Naive thymus-derived CD8-positive, alpha-beta T cell (primary cell): ENCODE data around the gene CCDC33. TPM values are rescaled to one million over a fixed set of nuclear protein-coding genes. Genes with fewer than 3 reads are reported as not detected.
"Not testable (repeated sequence)": the region's sequence is repeated elsewhere in the genome, so short reads cannot be mapped to it uniquely, and the experiment has no call there.

Source experiments
- ATAC-seq, 2 donors: fragments of 150-1000 bp; cut with Tn5 transposase in 1 of 2; sonication (Bioruptor Pico), chemical (Tn5 transposase) in 1 of 2; 1 replicate in 1 of 2; 2 replicates in 1 of 2; pipeline ENCODE4 v1.10.0; 2021; ENCODE audit warnings: mild to moderate bottlenecking in 2 of 2, moderate library complexity in 2 of 2
- POLR2A ChIA-PET: fragments of 350-600 bp; sonication (Branson Sonifier 250); formaldehyde crosslinking; loops from one replicate; lab custom pipeline; 2021; ENCODE audit warnings: antibody characterized with exemption; lab: Charles Lee
- DNase-seq, 10 donors: peaks; one replicate each; pipeline versions ENCODE4 v3.0.0 to v3.0.0-alpha.2; 2020 to 2022
- H3K27ac Mint-ChIP-seq, 10 donors: one replicate each; pipeline ENCODE4 v1.8.0; 2020 to 2022; ENCODE audit warnings: mild to moderate bottlenecking in 10 of 10, mixed read lengths in 10 of 10, moderate library complexity in 4 of 10, inconsistent platforms in 1 of 10
- H3K27me3 Mint-ChIP-seq, 5 donors: one replicate each; pipeline ENCODE4 v1.8.0; 2021 to 2022; ENCODE audit warnings: mixed read lengths in 5 of 5
- H3K36me3 Mint-ChIP-seq, 3 donors: one replicate each; pipeline ENCODE4 v1.8.0; 2020 to 2022; ENCODE audit warnings: mixed read lengths in 3 of 3, mild to moderate bottlenecking in 2 of 3, inconsistent platforms in 1 of 3
- H3K4me1 Mint-ChIP-seq, 4 donors: one replicate each; pipeline ENCODE4 v1.8.0; 2021 to 2022; ENCODE audit warnings: mixed read lengths in 4 of 4
- H3K4me3 Mint-ChIP-seq, 10 donors: one replicate each; pipeline ENCODE4 v1.8.0; 2020 to 2022; ENCODE audit warnings: mild to moderate bottlenecking in 10 of 10, mixed read lengths in 10 of 10, moderate library complexity in 6 of 10, inconsistent platforms in 1 of 10
- H3K9me3 Mint-ChIP-seq, 9 donors: one replicate each; pipeline ENCODE4 v1.8.0; 2020 to 2022; ENCODE audit warnings: mixed read lengths in 9 of 9, mild to moderate bottlenecking in 3 of 9, inconsistent platforms in 1 of 9, moderate library complexity in 1 of 9
- polyA plus RNA-seq, 3 donors: library from polyadenylated mRNA; unstranded; fragments of 300-500 nt; fragmentation: Illumina TruSeq; gene quantifications; one replicate each; pipeline ENCODE4 v1.2.3, GENCODE V29; 2021
- total RNA-seq, 8 experiments: library from RNA in 2 of 8; stranded (reverse) in 2 of 8; gene quantifications; one replicate each; pipeline ENCODE4 v1.2.3 and lab custom pipeline; 2021 to 2026

The CCDC33 gene
- total and polyA plus RNA-seq, 5 experiments from 2014 or later: not detected

GRCh38 chr15:74343127-74343796 is 107.1 kb downstream of the CCDC33 start:
- peaks cover 0 to 2% (median 0%) of the 10 kb centered on the region in 4 donors for H3K4me1 Mint-ChIP-seq
- POLR2A ChIA-PET: no interaction called here
- H3K36me3 Mint-ChIP-seq: no peaks in the 10 kb centered on the region
- peak in 1 of 10 donors; percentile 28 for DNase-seq
- no peak overlapping the region for H3K27ac Mint-ChIP-seq
- no peak for ATAC-seq
- H3K4me3 Mint-ChIP-seq: no peak overlapping the region
- H3K9me3 Mint-ChIP-seq: no peaks in the 10 kb centered on the region
- H3K27me3 Mint-ChIP-seq: peaks cover 0 to 5% (median 3%) of the 10 kb centered on the region in 5 donors

- H3K27ac Mint-ChIP-seq: no peak overlapping the region
- H3K4me1 Mint-ChIP-seq: peaks cover 0 to 2% (median 0%) of the 10 kb centered on the region in 4 donors
- POLR2A ChIA-PET: no interaction called here
- peaks cover 0 to 5% (median 3%) of the 10 kb centered on the region in 5 donors for H3K27me3 Mint-ChIP-seq
- no peaks in the 10 kb centered on the region for H3K36me3 Mint-ChIP-seq
- no peaks in the 10 kb centered on the region for H3K9me3 Mint-ChIP-seq
- ATAC-seq (no peak), DNase-seq (peak in 1 of 10 donors; percentile 16)
- no peak overlapping the region for H3K4me3 Mint-ChIP-seq
These were observed 107.6 kb downstream of the CCDC33 start for GRCh38 chr15:74343797-74344127.

GRCh38 chr15:74345051-74345450 is 108.9 kb downstream of the CCDC33 start:
- H3K36me3 Mint-ChIP-seq: no peaks in the 10 kb centered on the region
- H3K4me3 Mint-ChIP-seq: no peak overlapping the region
- DNase-seq (peak in 1 of 10 donors; percentile 56), ATAC-seq (no peak)
- H3K4me1 Mint-ChIP-seq: peaks cover 0 to 2% (median 0%) of the 10 kb centered on the region in 4 donors
- peaks cover 0 to 5% (median 3%) of the 10 kb centered on the region in 5 donors for H3K27me3 Mint-ChIP-seq
- H3K27ac Mint-ChIP-seq: no peak overlapping the region
- POLR2A ChIA-PET: no interaction called here
- no peaks in the 10 kb centered on the region for H3K9me3 Mint-ChIP-seq

GRCh38 chr15:74347757-74348250 is 111.7 kb downstream of the CCDC33 start:
- Mint-ChIP-seq H3K4me3 (no peak overlapping the region), H3K4me1 (peaks cover 0 to 2% (median 0%) of the 10 kb centered on the region in 4 donors), H3K27me3 (peaks cover 0 to 8% (median 3%) of the 10 kb centered on the region in 5 donors), H3K36me3 (no peaks in the 10 kb centered on the region), H3K27ac (no peak overlapping the region), H3K9me3 (peaks cover 0 to under 1% (median 0%) of the 10 kb centered on the region in 9 donors)
- POLR2A ChIA-PET: no interaction called here
- peak in 1 of 10 donors; percentile 35 for DNase-seq
- ATAC-seq: no peak

GRCh38 chr15:74349241-74349778 is 113.2 kb downstream of the CCDC33 start:
- DNase-seq: no peak
- peaks cover 0 to 13% (median 2%) of the 10 kb centered on the region in 9 donors for H3K9me3 Mint-ChIP-seq
- H3K36me3 Mint-ChIP-seq: peaks cover 0 to 4% (median 1%) of the 10 kb centered on the region in 3 donors
- H3K4me3 Mint-ChIP-seq: no peak overlapping the region
- POLR2A ChIA-PET: no interaction called here
- H3K27me3 Mint-ChIP-seq: peaks cover 0 to 9% (median 5%) of the 10 kb centered on the region in 5 donors
- peaks cover 0 to 2% (median 0%) of the 10 kb centered on the region in 4 donors for H3K4me1 Mint-ChIP-seq
- no peak overlapping the region for H3K27ac Mint-ChIP-seq
- no peak for ATAC-seq

- DNase-seq (peak in 1 of 10 donors; percentile 8), ATAC-seq (no peak)
- POLR2A ChIA-PET: no interaction called here
- Mint-ChIP-seq H3K9me3 (peaks cover 0 to 22% (median 5%) of the 10 kb centered on the region in 9 donors), H3K27ac (no peak overlapping the region), H3K36me3 (peaks cover 0 to 11% (median 4%) of the 10 kb centered on the region in 3 donors), H3K4me3 (no peak overlapping the region), H3K4me1 (peaks cover 0 to 5% (median 0%) of the 10 kb centered on the region in 4 donors), H3K27me3 (peaks cover 0 to 16% (median 13%) of the 10 kb centered on the region in 5 donors)
These were observed 114.5 kb downstream of the CCDC33 start for GRCh38 chr15:74350295-74351275.

- no peak for ATAC-seq
- no peak for DNase-seq
- Mint-ChIP-seq H3K27ac (no peak overlapping the region), H3K9me3 (peaks cover 0 to 22% (median 5%) of the 10 kb centered on the region in 9 donors), H3K27me3 (peaks cover 0 to 18% (median 10%) of the 10 kb centered on the region in 5 donors), H3K4me3 (no peak overlapping the region), H3K36me3 (peaks cover 0 to 11% (median 4%) of the 10 kb centered on the region in 3 donors), H3K4me1 (peaks cover 0 to 5% (median 0%) of the 10 kb centered on the region in 4 donors)
- POLR2A ChIA-PET: no interaction called here
These were observed 115.5 kb downstream of the CCDC33 start for GRCh38 chr15:74351670-74352069.

- POLR2A ChIA-PET: no interaction called here
- no peak overlapping the region for H3K27ac Mint-ChIP-seq
These were observed 116.3 kb downstream of the CCDC33 start for GRCh38 chr15:74352393-74352910.

GRCh38 chr15:74353992-74354391 is 117.9 kb downstream of the CCDC33 start:
- Mint-ChIP-seq H3K9me3 (peaks cover 0 to 22% (median 5%) of the 10 kb centered on the region in 9 donors), H3K27me3 (peaks cover 0 to 18% (median 10%) of the 10 kb centered on the region in 5 donors), H3K36me3 (peaks cover 0 to 11% (median 4%) of the 10 kb centered on the region in 3 donors)
- H3K27ac Mint-ChIP-seq, H3K4me3 Mint-ChIP-seq, DNase-seq, POLR2A ChIA-PET, H3K4me1 Mint-ChIP-seq, ATAC-seq: not testable (repeated sequence)

More at GRCh38 chr15:74352393-74352910, 116.3 kb downstream of the CCDC33 start:
- no peak for DNase-seq
- no peak for ATAC-seq
- H3K36me3 Mint-ChIP-seq: peaks cover 0 to 11% (median 4%) of the 10 kb centered on the region in 3 donors
- H3K4me3 Mint-ChIP-seq: no peak overlapping the region
- H3K27me3 Mint-ChIP-seq: peaks cover 0 to 18% (median 10%) of the 10 kb centered on the region in 5 donors
- H3K4me1 Mint-ChIP-seq: peaks cover 0 to 5% (median 0%) of the 10 kb centered on the region in 4 donors
- H3K9me3 Mint-ChIP-seq: peaks cover 0 to 22% (median 5%) of the 10 kb centered on the region in 9 donors

- H3K4me3 Mint-ChIP-seq, ATAC-seq, POLR2A ChIA-PET, H3K4me1 Mint-ChIP-seq, H3K27ac Mint-ChIP-seq: not testable (repeated sequence)
- peak in 1 of 10 donors; percentile 8 for DNase-seq
- Mint-ChIP-seq H3K36me3 (peaks cover 0 to 11% (median 4%) of the 10 kb centered on the region in 3 donors), H3K9me3 (peaks cover 0 to 22% (median 5%) of the 10 kb centered on the region in 9 donors), H3K27me3 (peaks cover 0 to 18% (median 10%) of the 10 kb centered on the region in 5 donors)
These were observed 119.9 kb downstream of the CCDC33 start for GRCh38 chr15:74356050-74356449.

- H3K36me3 Mint-ChIP-seq: peaks cover 0 to 11% (median 4%) of the 10 kb centered on the region in 3 donors
- not testable (repeated sequence) for H3K4me3 Mint-ChIP-seq, H3K4me1 Mint-ChIP-seq, H3K27ac Mint-ChIP-seq, ATAC-seq
- peaks cover 0 to 22% (median 5%) of the 10 kb centered on the region in 9 donors for H3K9me3 Mint-ChIP-seq
- POLR2A ChIA-PET: interaction anchor here (0.5 kb wide), 1 partner anchor 100 kb away, joined by 3 read pairs; no protein-coding TSS in a partner anchor
- H3K27me3 Mint-ChIP-seq: peaks cover 0 to 18% (median 9%) of the 10 kb centered on the region in 5 donors
- peak in 1 of 10 donors; percentile 9 for DNase-seq
These were observed 121.4 kb downstream of the CCDC33 start for GRCh38 chr15:74357514-74357913.

- DNase-seq, H3K4me3 Mint-ChIP-seq, H3K36me3 Mint-ChIP-seq, POLR2A ChIA-PET, H3K4me1 Mint-ChIP-seq, H3K27ac Mint-ChIP-seq, ATAC-seq: not testable (repeated sequence)
- Mint-ChIP-seq H3K9me3 (peaks cover 0 to 13% (median 4%) of the 10 kb centered on the region in 9 donors), H3K27me3 (peaks cover 0 to 15% (median 7%) of the 10 kb centered on the region in 5 donors)
These were observed 123.2 kb downstream of the CCDC33 start for GRCh38 chr15:74359376-74359775.
